Breast epithelium (tissue), 3 donors: ENCODE results near the gene PARD3B.

ENCODE experiments used
- CTCF ChIP-seq, 3 donors: fragments of 450-650 bp; IDR thresholded peaks; one replicate each; pipeline ENCODE4 v1.5.1; 2016 to 2017; ENCODE audit warnings: antibody characterized with exemption in 3 of 3, mild to moderate bottlenecking in 3 of 3, moderate library complexity in 3 of 3
- POLR2A ChIP-seq: fragments of 450-650 bp; IDR thresholded peaks from one replicate; pipeline ENCODE4 v1.6.1; 2016; ENCODE audit warnings: antibody characterized with exemption, mild to moderate bottlenecking, moderate library complexity

GRCh38 chr2:205579335-205579734 lies 1034.1 kb downstream of the PARD3B start:
- no peak for TF ChIP-seq CTCF (IDR thresholded peaks at IDR 0.05)
- TF ChIP-seq POLR2A: no peak
